ENCODE measurements around the gene UBE2E2.

Gene UBE2E2

GRCh38 chr3:23198801-23199200 lies 4.3 kb upstream of the UBE2E2 start:
- no peak for DNase-seq

GRCh38 chr3:23199649-23200048 lies 3.5 kb upstream of the UBE2E2 start:
- DNase-seq: no peak

GRCh38 chr3:23201154-23201838 lies 1.8 kb upstream of the UBE2E2 start:
- no peak for DNase-seq

GRCh38 chr3:23202203-23202920 lies 765 bp upstream of the UBE2E2 start:
- no peak for DNase-seq

DNA sequence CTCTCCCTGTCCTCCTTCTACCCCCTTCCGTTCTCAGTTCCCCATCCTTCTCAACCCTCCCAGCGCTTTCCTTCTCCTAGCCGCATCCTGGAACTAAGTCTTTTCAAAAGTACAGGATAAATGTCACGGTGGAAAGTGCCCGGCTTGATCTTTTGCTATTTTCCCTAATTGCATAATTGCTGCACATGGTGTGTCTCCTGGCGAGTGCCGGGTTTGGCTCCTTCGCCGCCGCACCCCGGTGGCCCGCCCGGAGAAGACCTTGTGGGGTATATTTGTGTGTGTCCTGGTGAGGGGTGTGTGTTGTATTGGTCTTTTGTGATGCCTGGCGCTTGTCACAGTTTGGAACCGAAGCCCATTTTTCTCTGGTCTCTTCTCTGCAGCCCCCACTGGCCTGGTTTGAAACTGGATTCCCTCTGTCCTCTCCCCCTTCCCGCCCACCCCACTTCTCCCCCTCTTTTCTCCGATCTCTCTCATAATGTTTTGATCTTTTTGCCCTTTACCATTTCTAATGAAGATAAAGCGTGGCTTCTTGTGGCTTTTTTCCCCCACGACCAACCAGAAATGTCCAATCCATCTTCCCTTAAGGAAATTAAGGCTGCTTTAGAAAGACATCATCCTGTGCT lies 692 bp downstream of the UBE2E2 start:
- peak; percentile 28 for DNase-seq

GRCh38 chr3:23206366-23206765 lies 3.2 kb downstream of the UBE2E2 start:
- no peak for DNase-seq

GRCh38 chr3:23209103-23209502 lies 6.0 kb downstream of the UBE2E2 start:
- DNase-seq: no peak

DNA sequence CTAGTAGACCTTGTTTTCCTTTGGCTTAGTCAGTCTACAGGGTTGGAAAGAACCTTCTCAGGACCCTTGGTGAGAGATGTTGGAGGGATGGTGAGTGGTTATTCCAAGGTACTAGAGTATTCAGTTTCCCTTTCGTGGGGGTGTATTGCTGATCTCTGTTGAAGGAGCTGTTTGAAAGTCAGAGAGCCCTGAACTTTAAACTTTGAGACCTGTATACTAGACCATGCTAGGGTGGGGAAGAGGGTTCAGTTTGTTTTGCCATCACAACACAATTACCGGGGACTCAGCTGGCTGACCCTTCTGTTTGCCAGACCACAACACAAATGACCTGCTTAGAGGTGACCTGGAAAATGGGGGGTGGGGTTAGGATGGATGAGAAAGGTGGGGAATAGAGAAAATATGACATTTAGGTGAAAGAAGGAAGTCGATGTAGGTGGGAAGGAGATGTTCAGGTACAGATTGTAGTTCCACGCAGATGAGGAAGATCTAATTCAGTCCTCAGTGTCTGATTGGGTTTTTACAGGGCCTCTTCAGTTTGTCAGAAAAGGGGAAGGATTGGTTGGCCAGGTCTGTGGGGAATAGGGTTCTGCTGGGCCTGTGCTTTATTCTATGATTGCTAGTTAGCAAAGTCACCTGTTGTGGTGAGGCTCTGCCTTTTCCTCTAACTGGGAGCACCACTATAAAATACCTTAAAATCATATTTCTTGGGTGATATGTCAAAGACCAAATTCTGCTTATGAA lies 6.8 kb downstream of the UBE2E2 start:
- DNase-seq: no peak

GRCh38 chr3:23213813-23214212 lies 10.7 kb downstream of the UBE2E2 start:
- no peak for DNase-seq

DNA sequence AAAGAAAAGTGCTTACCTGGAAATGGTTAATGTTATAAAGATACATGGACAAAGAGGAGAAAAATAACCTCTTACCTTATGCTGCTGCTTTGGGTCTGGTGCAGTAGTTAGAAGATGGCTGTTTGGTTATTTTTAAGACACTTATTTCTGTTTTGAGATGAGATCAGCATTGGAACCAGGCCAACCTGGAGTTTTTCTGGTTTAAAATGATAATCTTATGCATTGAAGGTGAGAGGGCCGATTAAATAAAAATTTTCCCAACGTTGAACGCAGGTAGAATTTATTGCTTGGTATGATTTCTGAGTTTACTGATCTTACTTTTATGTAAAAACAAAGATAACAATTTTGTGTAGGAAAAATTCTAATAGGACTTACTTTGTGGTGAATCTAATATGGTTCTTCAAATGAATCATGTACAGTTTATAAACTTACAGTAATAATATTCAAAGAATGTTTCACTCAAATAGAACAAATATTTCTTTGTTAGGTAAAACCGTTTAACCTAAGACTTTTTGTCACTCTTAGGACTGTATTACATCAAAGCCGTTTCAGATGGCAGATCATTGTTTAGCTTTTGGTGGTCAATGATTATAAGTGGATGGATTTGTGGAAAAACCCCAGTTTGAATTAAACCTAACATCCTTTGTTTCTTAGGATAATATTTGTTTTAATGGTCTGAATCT lies 14.9 kb downstream of the UBE2E2 start:
- no peak for DNase-seq

DNA sequence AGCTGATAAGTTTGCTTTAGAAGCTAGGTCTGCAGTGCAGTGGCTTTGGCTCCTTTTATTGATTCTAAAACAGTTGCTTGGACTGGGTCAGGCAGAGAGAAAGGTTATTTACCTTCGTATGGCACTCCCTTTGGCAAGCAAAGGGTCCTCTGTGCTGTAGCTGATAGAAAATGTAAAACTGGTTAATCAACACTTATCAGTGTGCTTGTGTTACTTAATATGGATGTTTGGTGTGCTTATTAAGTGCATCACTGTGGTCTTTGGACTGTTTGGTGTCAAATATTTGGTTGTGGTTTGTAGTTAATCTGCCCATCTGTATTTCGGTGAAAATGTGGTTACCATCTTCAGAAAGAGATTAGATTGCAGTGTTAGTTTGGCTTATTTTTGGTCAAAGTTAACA lies 16.0 kb downstream of the UBE2E2 start:
- DNase-seq: no peak

DNA sequence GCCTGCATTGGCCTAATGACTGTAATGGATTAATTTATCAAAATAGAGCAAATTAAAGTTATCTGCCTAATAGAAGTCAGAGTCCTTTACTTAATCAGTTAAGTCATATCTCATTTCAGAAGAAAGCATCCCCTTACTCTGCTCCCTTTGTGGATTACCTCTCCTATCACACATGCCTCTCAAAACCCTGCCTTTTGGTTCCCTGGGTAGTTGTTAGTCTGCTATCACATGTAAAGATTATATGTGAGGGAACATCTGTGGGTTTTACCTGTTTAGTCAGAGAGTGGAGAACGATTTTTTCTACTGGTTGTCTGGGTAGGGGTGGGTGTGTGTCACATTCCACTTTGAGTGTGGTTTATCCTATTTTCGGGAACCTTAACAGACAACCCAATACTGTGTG lies 16.4 kb downstream of the UBE2E2 start:
- DNase-seq: no peak

DNA sequence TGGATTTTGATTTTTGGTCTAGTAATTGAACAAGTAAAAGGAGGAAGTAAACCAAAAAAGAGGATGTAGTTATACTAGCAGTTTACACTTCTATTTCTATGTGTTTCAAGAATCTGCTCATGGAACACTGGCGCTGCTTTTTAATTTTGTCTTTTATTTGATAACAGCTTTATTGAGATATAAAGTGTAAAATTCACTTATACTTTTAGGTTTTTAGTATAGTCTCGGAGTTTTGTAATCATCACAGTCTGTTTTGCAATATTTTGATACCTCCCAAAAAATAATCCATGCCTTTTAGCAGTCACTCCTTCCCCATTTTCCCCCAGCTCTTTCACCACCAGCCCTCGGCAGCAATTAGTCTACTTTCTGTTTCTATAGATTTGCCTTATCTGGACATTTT lies 18.0 kb downstream of the UBE2E2 start:
- no peak for DNase-seq

DNA sequence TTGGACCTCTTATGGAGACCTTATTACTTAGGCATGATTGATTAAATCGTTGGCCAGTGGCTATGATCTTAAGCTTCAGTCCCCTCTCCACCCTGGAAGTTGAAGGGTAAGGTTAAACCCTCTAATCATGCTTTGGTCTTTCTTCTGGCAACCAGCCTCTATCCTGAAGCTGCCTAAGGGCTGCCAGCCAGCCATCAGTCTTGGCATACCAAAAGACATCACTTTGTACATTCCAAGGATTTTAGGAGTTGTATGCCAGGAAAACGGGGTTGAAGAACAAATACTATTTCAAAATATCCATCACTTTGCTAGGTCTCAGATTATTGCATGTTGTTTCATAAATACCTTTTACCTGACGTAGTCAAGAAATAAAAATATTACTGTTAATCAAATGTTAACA lies 28.9 kb downstream of the UBE2E2 start:
- DNase-seq: no peak

GRCh38 chr3:23232854-23233253 lies 29.7 kb downstream of the UBE2E2 start:
- DNase-seq: no peak

DNA sequence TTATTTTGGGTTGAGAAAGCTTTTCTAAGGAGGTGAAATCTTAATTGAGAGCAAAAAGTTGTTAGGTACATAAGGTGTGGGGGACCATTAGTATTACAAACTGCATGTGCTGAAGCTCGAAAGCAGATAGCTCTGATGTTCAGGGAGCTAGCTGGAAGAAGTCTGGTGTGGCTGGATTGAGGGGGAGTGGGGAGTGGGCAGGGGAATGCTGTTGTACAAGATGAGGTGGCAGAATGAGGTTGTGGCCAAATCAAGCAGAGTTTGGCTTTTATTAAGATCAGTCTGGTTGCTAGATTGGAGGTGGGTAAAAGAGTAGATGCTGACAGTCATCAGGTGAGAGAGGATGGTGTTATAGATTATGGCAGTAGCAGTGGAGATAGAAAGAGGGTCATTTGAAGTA lies 32.1 kb downstream of the UBE2E2 start:
- DNase-seq: no peak

DNA sequence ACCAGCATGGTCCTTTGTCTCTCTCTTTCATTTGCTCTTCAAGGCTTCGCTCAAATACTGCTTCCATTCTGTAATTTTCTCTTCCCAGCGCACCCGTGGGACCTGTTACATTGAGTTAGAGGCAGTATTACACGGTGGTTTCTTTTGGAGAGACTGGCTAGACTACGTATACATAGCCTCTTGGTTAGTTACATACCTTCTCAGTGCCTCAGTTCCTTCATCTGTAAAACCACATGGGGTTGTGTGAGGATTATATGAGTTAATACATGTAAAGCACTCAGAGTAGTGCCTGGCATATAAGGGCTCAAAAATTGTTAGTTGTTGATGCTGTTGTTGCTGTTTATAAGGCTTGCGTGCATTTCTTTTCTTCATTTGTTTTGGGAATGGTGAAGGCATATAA lies 33.8 kb downstream of the UBE2E2 start:
- no peak for DNase-seq

DNA sequence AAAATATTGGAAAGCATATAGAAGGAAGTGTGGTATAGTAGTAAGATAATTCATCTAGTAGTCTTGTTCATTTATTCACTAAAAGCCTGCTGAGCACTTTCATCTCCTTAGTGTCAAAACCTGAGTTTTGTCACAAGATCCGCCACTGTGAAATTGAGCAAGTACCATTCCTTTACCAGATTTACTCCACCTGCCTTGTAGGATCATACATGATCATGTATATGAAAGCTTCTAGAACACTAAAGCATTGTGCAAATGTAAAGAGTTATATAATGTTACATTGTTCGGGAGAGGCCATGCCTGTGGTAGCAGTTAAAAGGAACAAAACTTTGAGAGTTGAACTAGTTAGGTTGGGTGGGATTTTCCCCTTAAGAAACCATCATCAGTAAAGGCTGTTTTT lies 35.0 kb downstream of the UBE2E2 start:
- DNase-seq: no peak

DNA sequence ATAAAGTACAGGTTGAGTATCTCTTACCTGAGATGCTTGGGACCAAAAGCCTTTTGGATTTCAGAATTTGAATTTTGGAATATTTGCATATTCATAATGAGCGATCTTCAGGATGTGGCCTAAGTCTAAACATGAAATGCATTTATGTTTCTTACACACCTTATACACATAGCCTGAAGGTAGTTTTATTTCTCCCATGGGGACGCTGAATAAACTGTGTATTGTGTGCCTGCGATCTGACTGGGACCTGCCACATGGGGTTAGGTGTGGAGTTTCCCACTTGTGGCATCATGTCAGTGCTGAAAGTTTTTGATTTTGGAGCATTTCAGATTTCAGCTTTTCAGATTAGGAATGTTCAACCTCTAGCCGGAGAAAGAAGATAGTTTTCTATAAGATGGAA lies 35.5 kb downstream of the UBE2E2 start:
- peak; percentile 70 for DNase-seq

GRCh38 chr3:23239211-23240068 lies 36.3 kb downstream of the UBE2E2 start:
- no peak for DNase-seq

- no peak for DNase-seq
Measured at GRCh38 chr3:23240171-23240785, 37.2 kb downstream of the UBE2E2 start.

DNA sequence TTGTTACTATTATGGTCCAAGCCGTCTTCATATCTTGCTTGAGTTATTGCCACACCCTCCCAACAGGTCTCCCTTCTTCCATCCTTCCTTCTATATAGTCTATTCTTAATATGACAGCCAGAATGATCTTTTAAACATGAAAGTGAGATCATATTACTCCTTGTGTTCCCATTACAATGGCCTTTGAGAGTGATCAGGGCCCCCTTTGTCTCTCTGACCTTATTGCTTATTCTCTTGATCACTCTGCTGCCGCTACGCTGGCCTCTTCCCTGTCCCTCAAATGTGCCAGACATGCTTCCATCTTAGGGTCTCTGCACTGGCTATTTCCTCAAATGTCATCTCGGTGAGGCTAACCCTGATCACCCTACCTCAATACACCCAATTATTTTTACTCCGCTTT lies 38.1 kb downstream of the UBE2E2 start:
- no peak for DNase-seq
